Esophagus muscularis mucosa (tissue), 4 donors: Measurements from ENCODE around the gene SLC24A3.

Experiments
- EP300 ChIP-seq: sonication (generic); formaldehyde crosslinking; IDR thresholded peaks from one replicate; pipeline ENCODE4 v1.6.1; 2017; ENCODE audit warnings: antibody characterized with exemption
- POLR2AphosphoS5 ChIP-seq, 2 donors: sonication (generic); formaldehyde crosslinking; IDR thresholded peaks; one replicate each; pipeline ENCODE4 v1.6.1; 2017; ENCODE audit warnings: antibody characterized with exemption in 2 of 2
- TF ChIP-seq, protein P1 (sequence below), 3 experiments: fragments of 200-600 bp in 2 of 3; fragments of 450-650 bp in 1 of 3; sonication (generic) in 2 of 3; IDR thresholded peaks; one replicate each; pipeline ENCODE4 v1.5.1; 2017 to 2019; ENCODE audit warnings: antibody characterized with exemption in 3 of 3, mild to moderate bottlenecking in 2 of 3, moderate library complexity in 1 of 3

DNA sequence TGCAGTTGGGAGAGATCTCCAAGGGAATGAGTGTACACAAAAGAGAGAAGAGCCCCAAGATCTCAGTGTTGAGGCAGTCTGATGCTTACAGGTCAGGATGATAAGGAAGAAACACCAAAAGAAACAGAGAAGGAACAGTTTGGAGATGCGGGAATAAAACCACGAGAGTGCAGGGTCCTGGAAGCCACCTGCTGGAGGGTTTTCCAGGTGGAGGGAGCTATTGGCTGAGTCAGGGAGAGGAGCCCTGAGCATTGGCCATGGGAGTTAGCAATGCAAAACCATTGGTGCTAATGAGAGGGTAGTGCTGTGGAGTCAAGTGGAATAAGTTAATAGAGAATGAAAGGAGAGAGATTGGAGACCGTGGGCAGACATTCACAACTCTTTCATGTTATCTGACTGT lies 506.4 kb downstream of the SLC24A3 start:
- TF ChIP-seq, protein P1, sequence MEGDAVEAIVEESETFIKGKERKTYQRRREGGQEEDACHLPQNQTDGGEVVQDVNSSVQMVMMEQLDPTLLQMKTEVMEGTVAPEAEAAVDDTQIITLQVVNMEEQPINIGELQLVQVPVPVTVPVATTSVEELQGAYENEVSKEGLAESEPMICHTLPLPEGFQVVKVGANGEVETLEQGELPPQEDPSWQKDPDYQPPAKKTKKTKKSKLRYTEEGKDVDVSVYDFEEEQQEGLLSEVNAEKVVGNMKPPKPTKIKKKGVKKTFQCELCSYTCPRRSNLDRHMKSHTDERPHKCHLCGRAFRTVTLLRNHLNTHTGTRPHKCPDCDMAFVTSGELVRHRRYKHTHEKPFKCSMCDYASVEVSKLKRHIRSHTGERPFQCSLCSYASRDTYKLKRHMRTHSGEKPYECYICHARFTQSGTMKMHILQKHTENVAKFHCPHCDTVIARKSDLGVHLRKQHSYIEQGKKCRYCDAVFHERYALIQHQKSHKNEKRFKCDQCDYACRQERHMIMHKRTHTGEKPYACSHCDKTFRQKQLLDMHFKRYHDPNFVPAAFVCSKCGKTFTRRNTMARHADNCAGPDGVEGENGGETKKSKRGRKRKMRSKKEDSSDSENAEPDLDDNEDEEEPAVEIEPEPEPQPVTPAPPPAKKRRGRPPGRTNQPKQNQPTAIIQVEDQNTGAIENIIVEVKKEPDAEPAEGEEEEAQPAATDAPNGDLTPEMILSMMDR (IDR thresholded peaks at IDR 0.05) = no peak
- TF ChIP-seq EP300 (no peak), POLR2AphosphoS5 (IDR thresholded peaks at IDR 0.05) (no peak)
